ENCODE results near the gene HES1.
A peak's percentile ranks its signal among the peaks of the same experiment; 100 is the strongest.
"Not testable (repeated sequence)": the region's sequence is repeated elsewhere in the genome, so short reads cannot be mapped to it uniquely, and the experiment has no call there.

Gene HES1

GRCh38 chr3:194128202-194128918, 7.6 kb upstream of the HES1 start:
- DNase-seq (ENCODE audit: low spot score): no peak

- not testable (repeated sequence) for DNase-seq (ENCODE audit: low spot score)
These were observed 7.0 kb upstream of the HES1 start for GRCh38 chr3:194128919-194129295.

GRCh38 chr3:194129581-194130133, 6.3 kb upstream of the HES1 start:
- peak; percentile 86 for DNase-seq (ENCODE audit: low spot score)

GRCh38 chr3:194130188-194130587, 5.8 kb upstream of the HES1 start:
- DNase-seq (ENCODE audit: low spot score): no peak

GRCh38 chr3:194130807-194131589, 5.0 kb upstream of the HES1 start:
- peak; percentile 66 for DNase-seq (ENCODE audit: low spot score)

GRCh38 chr3:194132465-194133286, 3.3 kb upstream of the HES1 start:
- no peak for DNase-seq (ENCODE audit: low spot score)

- peak; percentile 81 for DNase-seq (ENCODE audit: low spot score)
These were observed 2.2 kb upstream of the HES1 start for GRCh38 chr3:194133661-194134230.

- no peak for DNase-seq (ENCODE audit: low spot score)
These were observed 1.7 kb upstream of the HES1 start for GRCh38 chr3:194134231-194134756.

GRCh38 chr3:194134757-194135515, 1.0 kb upstream of the HES1 start:
- peak; percentile 96 for DNase-seq (ENCODE audit: low spot score)

- no peak for DNase-seq (ENCODE audit: low spot score)
These were observed 487 bp upstream of the HES1 start for GRCh38 chr3:194135516-194135805.

GRCh38 chr3:194136519-194137007, 615 bp downstream of the HES1 start:
- DNase-seq (ENCODE audit: low spot score): peak; percentile 74

- DNase-seq (ENCODE audit: low spot score): no peak
These were observed 1.1 kb downstream of the HES1 start for GRCh38 chr3:194137008-194137505.

- peak; percentile 76 for DNase-seq (ENCODE audit: low spot score)
These were observed 1.8 kb downstream of the HES1 start for GRCh38 chr3:194137506-194138474.

GRCh38 chr3:194138732-194139070, 2.8 kb downstream of the HES1 start:
- no peak for DNase-seq (ENCODE audit: low spot score)

GRCh38 chr3:194139071-194139813, 3.3 kb downstream of the HES1 start:
- DNase-seq (ENCODE audit: low spot score): peak; percentile 74

GRCh38 chr3:194139814-194140391, 4.0 kb downstream of the HES1 start:
- no peak for DNase-seq (ENCODE audit: low spot score)

GRCh38 chr3:194140520-194141414, 4.8 kb downstream of the HES1 start:
- peak; percentile 82 for DNase-seq (ENCODE audit: low spot score)

Data from ecto neural progenitor cell (in vitro differentiated cells).